PC-9 (cell line): ENCODE data around the gene PROC.

Source experiments
- EZH2 ChIP-seq: fragments of 200-600 bp; sonication (generic); IDR thresholded peaks from 2 replicates; pipeline ENCODE4 v1.8.0; 2017; ENCODE audit warnings: antibody characterized with exemption, low read depth
- TF ChIP-seq, protein P1 (sequence below): fragments of 200-600 bp; sonication (generic); conservative IDR thresholded peaks from 2 replicates; pipeline ENCODE4 v1.6.1; 2017; ENCODE audit warnings: mixed run types, antibody characterized with exemption, mild to moderate bottlenecking, moderate library complexity

DNA sequence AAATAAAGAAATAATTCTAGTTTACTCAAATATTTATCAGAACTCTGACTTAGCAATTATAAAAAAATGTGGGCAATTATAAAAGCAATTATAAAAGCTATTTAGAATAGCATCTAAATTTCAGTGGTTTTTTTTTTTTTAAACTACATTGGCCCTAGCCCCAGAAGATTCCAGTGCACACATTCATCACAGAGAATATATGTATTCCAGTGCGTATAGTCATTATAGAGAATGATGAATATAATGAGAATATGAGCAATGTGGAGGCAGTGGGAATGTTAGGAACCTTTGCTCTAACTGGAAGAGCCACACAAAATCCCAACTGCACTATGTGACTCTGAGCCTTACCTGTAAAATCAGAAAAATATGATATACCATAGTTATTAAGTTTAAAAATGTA, 41.0 kb upstream of the PROC start:
- TF ChIP-seq, protein P1, sequence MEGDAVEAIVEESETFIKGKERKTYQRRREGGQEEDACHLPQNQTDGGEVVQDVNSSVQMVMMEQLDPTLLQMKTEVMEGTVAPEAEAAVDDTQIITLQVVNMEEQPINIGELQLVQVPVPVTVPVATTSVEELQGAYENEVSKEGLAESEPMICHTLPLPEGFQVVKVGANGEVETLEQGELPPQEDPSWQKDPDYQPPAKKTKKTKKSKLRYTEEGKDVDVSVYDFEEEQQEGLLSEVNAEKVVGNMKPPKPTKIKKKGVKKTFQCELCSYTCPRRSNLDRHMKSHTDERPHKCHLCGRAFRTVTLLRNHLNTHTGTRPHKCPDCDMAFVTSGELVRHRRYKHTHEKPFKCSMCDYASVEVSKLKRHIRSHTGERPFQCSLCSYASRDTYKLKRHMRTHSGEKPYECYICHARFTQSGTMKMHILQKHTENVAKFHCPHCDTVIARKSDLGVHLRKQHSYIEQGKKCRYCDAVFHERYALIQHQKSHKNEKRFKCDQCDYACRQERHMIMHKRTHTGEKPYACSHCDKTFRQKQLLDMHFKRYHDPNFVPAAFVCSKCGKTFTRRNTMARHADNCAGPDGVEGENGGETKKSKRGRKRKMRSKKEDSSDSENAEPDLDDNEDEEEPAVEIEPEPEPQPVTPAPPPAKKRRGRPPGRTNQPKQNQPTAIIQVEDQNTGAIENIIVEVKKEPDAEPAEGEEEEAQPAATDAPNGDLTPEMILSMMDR, result no peak
- no peak for TF ChIP-seq EZH2
